Neuronal stem cell (in vitro differentiated cells): Measurements from ENCODE around the gene SPRR5.
A peak's percentile ranks its signal among the peaks of the same experiment; 100 is the strongest.

ENCODE experiments used
- DNase-seq: peaks from one replicate; pipeline ENCODE4 v3.0.0-alpha.2; 2013; ENCODE audit warnings: low spot score
- H2AFZ ChIP-seq: one replicate; pipeline ENCODE4 v1.6.1; 2013; ENCODE audit warnings: mild to moderate bottlenecking, low read length, inconsistent platforms
- H2AK5ac ChIP-seq: 2 replicates; pipeline ENCODE4 v1.6.1; 2013; ENCODE audit warnings: low read depth, mild to moderate bottlenecking, inconsistent platforms, low read length, moderate library complexity, mixed read lengths
- H2BK120ac ChIP-seq: 2 replicates; pipeline ENCODE4 v1.6.1; 2013; ENCODE audit warnings: low read depth, mild to moderate bottlenecking, inconsistent platforms, low read length, moderate library complexity, mixed read lengths
- H2BK12ac ChIP-seq: one replicate; pipeline ENCODE4 v1.6.1; 2013; ENCODE audit warnings: low read length, inconsistent platforms
- H2BK15ac ChIP-seq: 2 replicates; pipeline ENCODE4 v1.6.1; 2013; ENCODE audit warnings: mild to moderate bottlenecking, low read length, inconsistent platforms, mixed read lengths
- H2BK5ac ChIP-seq: one replicate; pipeline ENCODE4 v1.6.1; 2013; ENCODE audit warnings: inconsistent platforms, mild to moderate bottlenecking, low read length, moderate library complexity
- H3K14ac ChIP-seq: one replicate; pipeline ENCODE4 v1.6.1; 2013; ENCODE audit warnings: low read length, inconsistent platforms
- H3K18ac ChIP-seq: 2 replicates; pipeline ENCODE4 v1.6.1; 2013; ENCODE audit warnings: low read length, inconsistent platforms
- H3K23ac ChIP-seq: 2 replicates; pipeline ENCODE4 v1.6.1; 2013; ENCODE audit warnings: low read depth, mild to moderate bottlenecking, mixed read lengths, low read length, inconsistent platforms; ENCODE audit not compliant: poor library complexity
- H3K27ac ChIP-seq: replicated peaks from 3 replicates; pipeline ENCODE4 v1.5.1; 2013; ENCODE audit warnings: low read length, inconsistent platforms
- H3K27me3 ChIP-seq, 3 experiments: 2 replicates each; pipeline ENCODE4 v1.6.1; 2013; ENCODE audit warnings: low read length in 3 of 3, mild to moderate bottlenecking in 2 of 3, inconsistent platforms in 1 of 3, low read depth in 1 of 3, mixed read lengths in 1 of 3, moderate library complexity in 1 of 3; ENCODE audit not compliant: control insufficient read depth in 3 of 3, insufficient read depth in 3 of 3
- H3K36me3 ChIP-seq, 2 donors: replicated peaks in 1 of 2; 2 replicates each; pipeline ENCODE4 v1.6.1; 2013; ENCODE audit warnings: low read length in 2 of 2; ENCODE audit not compliant: control insufficient read depth in 2 of 2, insufficient read depth in 2 of 2
- H3K4ac ChIP-seq: 2 replicates; pipeline ENCODE4 v1.6.1; 2013; ENCODE audit warnings: inconsistent platforms, mild to moderate bottlenecking, low read length, moderate library complexity
- H3K4me1 ChIP-seq, 2 donors: 1 replicate in 1 of 2; 2 replicates in 1 of 2; pipeline ENCODE4 v1.6.1; 2013; ENCODE audit warnings: low read length in 2 of 2, low read depth in 1 of 2; ENCODE audit not compliant: control insufficient read depth in 2 of 2, insufficient read depth in 1 of 2
- H3K4me2 ChIP-seq: one replicate; pipeline ENCODE4 v1.6.1; 2013; ENCODE audit warnings: mild to moderate bottlenecking, low read length, inconsistent platforms; ENCODE audit not compliant: insufficient read depth, poor library complexity, severe bottlenecking
- H3K4me3 ChIP-seq, 2 donors: 2 replicates each; pipeline ENCODE4 v1.5.1; 2013; ENCODE audit warnings: low read length in 2 of 2, mild to moderate bottlenecking in 2 of 2, inconsistent platforms in 1 of 2, moderate library complexity in 1 of 2
- H3K79me1 ChIP-seq: one replicate; pipeline ENCODE4 v1.6.1; 2013; ENCODE audit warnings: low read depth, mild to moderate bottlenecking, inconsistent platforms, low read length, moderate library complexity
- H3K9ac ChIP-seq: one replicate; pipeline ENCODE4 v1.6.1; 2013; ENCODE audit warnings: mild to moderate bottlenecking, low read depth, low read length, inconsistent platforms; ENCODE audit not compliant: poor library complexity
- H3K9me3 ChIP-seq, 2 donors: replicated peaks in 1 of 2; 2 replicates each; pipeline versions ENCODE3 to v1.6.1; 2013; ENCODE audit warnings: low read length in 2 of 2, mild to moderate bottlenecking in 2 of 2, inconsistent platforms in 1 of 2, low read depth in 1 of 2, mixed read lengths in 1 of 2, moderate library complexity in 1 of 2; ENCODE audit not compliant: control insufficient read depth in 2 of 2, insufficient read depth in 1 of 2
- H4K8ac ChIP-seq: one replicate; pipeline ENCODE4 v1.6.1; 2013; ENCODE audit warnings: low read depth, mild to moderate bottlenecking, inconsistent platforms, low read length, moderate library complexity
- H4K91ac ChIP-seq: one replicate; pipeline ENCODE4 v1.6.1; 2013; ENCODE audit warnings: low read length, low read depth, mild to moderate bottlenecking, inconsistent platforms; ENCODE audit not compliant: poor library complexity
- WGBS, 2 donors: extraction: QIAGEN DNeasy Blood & Tissue Kit; methylation state at CpG; one replicate each; pipeline ENCODE4 v1.1.7; 2013; ENCODE audit warnings: missing lambda C conversion rate in 2 of 2, mixed read lengths in 1 of 2; ENCODE audit not compliant: insufficient read length in 2 of 2, insufficient replicate concordance in 1 of 2; ENCODE audit errors: extremely low coverage in 2 of 2; 5-methylcytosine and 5-hydroxymethylcytosine counted together

Gene SPRR5

GRCh38 chr1:152980676-152981075, 33.7 kb downstream of the SPRR5 start:
- Histone ChIP-seq H2AK5ac (no peak overlapping the region), H3K4me3 (no peak overlapping the region), H3K36me3 (no peaks in the 10 kb centered on the region), H4K91ac (no peak overlapping the region), H2BK120ac (no peak overlapping the region), H3K18ac (no peak overlapping the region), H3K4me1 (no peaks in the 10 kb centered on the region), H3K4ac (no peak overlapping the region), H2BK12ac (no peak overlapping the region), H4K8ac (no peak overlapping the region), H3K9me3 (no peaks in the 10 kb centered on the region), H3K27me3 (no peaks in the 10 kb centered on the region), H3K4me2 (no peak overlapping the region), H2BK5ac (no peak overlapping the region), H3K9ac (no peak overlapping the region), H3K23ac (no peak overlapping the region), H3K14ac (no peak overlapping the region), H2BK15ac (no peak overlapping the region), H2AFZ (no peak overlapping the region), H3K27ac (no peak overlapping the region), H3K79me1 (no peaks in the 10 kb centered on the region)
- no peak for DNase-seq
- WGBS, 2 donors, result no CpG with 5 or more reads among the region's 1 CpG

DNA sequence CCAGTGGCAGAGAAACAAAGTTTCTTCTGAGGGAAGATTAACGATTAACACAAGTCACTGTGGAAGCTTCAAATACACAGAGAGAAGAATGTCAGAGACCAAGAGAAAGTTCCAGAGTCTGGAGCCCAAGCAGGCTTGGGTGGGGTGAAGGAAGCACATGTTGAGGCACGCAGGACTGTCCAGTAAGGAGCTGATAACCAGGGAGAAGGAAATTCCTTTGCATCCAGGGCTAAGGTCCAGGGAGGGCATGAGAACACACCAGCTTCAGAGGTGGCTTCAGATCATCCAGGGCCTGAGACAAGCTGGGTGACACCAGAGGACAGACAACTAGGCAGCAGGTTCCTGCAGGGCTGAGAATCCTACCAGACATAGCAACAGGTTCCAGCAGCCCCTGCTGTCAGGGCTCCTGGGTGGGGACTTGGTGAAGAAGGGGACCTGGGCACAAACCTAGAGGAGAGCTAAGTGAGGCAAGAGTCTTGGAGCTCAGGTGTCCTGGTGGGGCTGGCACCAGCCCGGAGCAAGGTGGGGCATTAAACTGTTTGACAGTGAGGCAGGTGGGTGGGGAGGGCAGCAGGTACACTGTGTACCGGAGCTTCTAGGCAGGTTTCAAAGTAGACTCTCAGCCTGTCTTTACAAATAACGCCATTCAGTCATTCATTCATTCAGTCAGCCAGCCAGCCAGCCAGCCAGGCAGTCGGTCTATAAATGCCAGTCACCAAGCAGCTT, 34.3 kb downstream of the SPRR5 start:
- Histone ChIP-seq H2BK120ac (no peak overlapping the region), H2BK5ac (no peak overlapping the region), H3K23ac (peak overlapping the region; percentile 82), H2BK12ac (no peak overlapping the region), H3K36me3 (no peaks in the 10 kb centered on the region), H3K27me3 (no peaks in the 10 kb centered on the region), H2AFZ (no peak overlapping the region), H3K4me3 (no peak overlapping the region), H2AK5ac (no peak overlapping the region), H3K79me1 (no peaks in the 10 kb centered on the region), H3K27ac (no peak overlapping the region), H3K9me3 (no peaks in the 10 kb centered on the region), H2BK15ac (no peak overlapping the region), H4K8ac (no peak overlapping the region), H3K9ac (no peak overlapping the region), H3K4me2 (no peak overlapping the region), H3K4ac (no peak overlapping the region), H4K91ac (no peak overlapping the region), H3K18ac (no peak overlapping the region), H3K14ac (no peak overlapping the region), H3K4me1 (no peaks in the 10 kb centered on the region)
- no CpG with 5 or more reads among the region's 6 CpGs for WGBS, 2 donors
- DNase-seq, result no peak

GRCh38 chr1:152982076-152982475, 35.1 kb downstream of the SPRR5 start:
- Histone ChIP-seq H3K4me3 (no peak overlapping the region), H4K8ac (no peak overlapping the region), H3K18ac (no peak overlapping the region), H3K4me1 (no peaks in the 10 kb centered on the region), H3K4ac (no peak overlapping the region), H4K91ac (no peak overlapping the region), H2AK5ac (no peak overlapping the region), H2BK15ac (no peak overlapping the region), H2BK12ac (no peak overlapping the region), H3K36me3 (no peaks in the 10 kb centered on the region), H3K27ac (no peak overlapping the region), H3K9me3 (no peaks in the 10 kb centered on the region), H3K9ac (no peak overlapping the region), H2AFZ (no peak overlapping the region), H3K4me2 (no peak overlapping the region), H2BK120ac (no peak overlapping the region), H2BK5ac (no peak overlapping the region), H3K79me1 (no peaks in the 10 kb centered on the region), H3K27me3 (no peaks in the 10 kb centered on the region), H3K14ac (no peak overlapping the region), H3K23ac (no peak overlapping the region)
- no CpG with 5 or more reads among the region's 4 CpGs for WGBS, 2 donors
- DNase-seq, result no peak

DNA sequence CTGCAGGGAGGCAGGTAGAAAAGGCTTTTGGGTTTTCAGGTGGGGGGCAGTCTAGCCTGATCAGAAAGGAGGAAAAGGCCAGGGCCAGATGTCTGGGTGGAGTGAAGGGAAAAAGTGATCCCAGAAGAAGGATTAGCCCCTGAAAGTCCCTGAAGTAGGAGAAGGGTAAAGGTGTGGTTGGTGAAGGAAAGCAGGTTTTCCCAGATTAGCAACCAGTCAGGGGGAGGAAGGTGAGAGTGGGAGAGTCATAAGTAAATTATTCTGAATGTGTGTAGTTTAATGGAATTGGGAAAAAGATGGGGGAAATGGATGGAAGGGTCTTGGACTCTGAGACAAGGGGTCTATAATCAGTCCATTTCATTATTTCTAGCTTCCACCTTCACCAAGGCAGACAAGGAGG, 36.2 kb downstream of the SPRR5 start:
- Histone ChIP-seq H3K18ac (no peak overlapping the region), H3K79me1 (no peaks in the 10 kb centered on the region), H4K91ac (no peak overlapping the region), H3K36me3 (no peaks in the 10 kb centered on the region), H2AFZ (no peak overlapping the region), H2BK120ac (no peak overlapping the region), H4K8ac (no peak overlapping the region), H2BK5ac (no peak overlapping the region), H3K27me3 (no peaks in the 10 kb centered on the region), H2AK5ac (no peak overlapping the region), H3K23ac (no peak overlapping the region), H3K4ac (no peak overlapping the region), H3K4me2 (no peak overlapping the region), H3K9me3 (no peaks in the 10 kb centered on the region), H3K4me3 (no peak overlapping the region), H3K4me1 (no peaks in the 10 kb centered on the region), H2BK12ac (no peak overlapping the region), H2BK15ac (no peak overlapping the region), H3K27ac (no peak overlapping the region), H3K9ac (no peak overlapping the region), H3K14ac (no peak overlapping the region)
- DNase-seq, result no peak
